OCI-LY7 (cell line): ENCODE measurements around the gene CDK14. TPM values are rescaled to one million over a fixed set of nuclear protein-coding genes. Genes with fewer than 3 reads are reported as not detected.
"Not testable (repeated sequence)": the region's sequence is repeated elsewhere in the genome, so short reads cannot be mapped to it uniquely, and the experiment has no call there.

Experiments
- BruUV-seq: library from RNA; stranded (reverse); fragments of 400-500 nt; replicated peaks from 2 replicates; lab custom pipeline; 2021; lab: Mats Ljungman, UMichigan
- CTCF ChIA-PET: fragments of 300-600 bp; sonication (Branson Sonifier 250); formaldehyde crosslinking; loops from one replicate; lab custom pipeline; 2022; ENCODE audit warnings: antibody characterized with exemption; ENCODE audit not compliant: unreplicated experiment; lab: Charles Lee
- POLR2A ChIA-PET: fragments of 300-600 bp; sonication (Branson Sonifier 250); formaldehyde crosslinking; loops from one replicate; lab custom pipeline; 2022; ENCODE audit warnings: antibody characterized with exemption; lab: Charles Lee
- DNase-seq: peaks from one replicate; pipeline ENCODE4 v3.0.0-alpha.2; 2015; ENCODE audit warnings: low spot score
- H2AFZ ChIP-seq: fragments of 200-600 bp; sonication (generic), shearing (Covaris generic); 2 replicates; pipeline ENCODE4 v1.6.1; 2014; ENCODE audit warnings: mild to moderate bottlenecking, antibody characterized with exemption, low read length, moderate library complexity
- H3K27ac ChIP-seq: fragments of 200-600 bp; sonication (generic); 2 replicates; pipeline ENCODE4 v1.5.1; 2014; ENCODE audit warnings: mixed run types, low read depth, mild to moderate bottlenecking, moderate library complexity, low read length, inconsistent platforms; ENCODE audit not compliant: poor library complexity, severe bottlenecking
- H3K36me3 ChIP-seq: fragments of 200-600 bp; sonication (generic); 2 replicates; pipeline ENCODE4 v1.6.1; 2014; ENCODE audit warnings: mild to moderate bottlenecking, antibody characterized with exemption, low read length, moderate library complexity, mixed read lengths; ENCODE audit not compliant: insufficient read depth
- H3K4me1 ChIP-seq: fragments of 200-600 bp; sonication (generic); 2 replicates; pipeline ENCODE4 v1.5.1; 2014; ENCODE audit warnings: mild to moderate bottlenecking, low read length; ENCODE audit not compliant: insufficient read depth, poor library complexity, severe bottlenecking
- H3K4me2 ChIP-seq: fragments of 200-600 bp; sonication (generic); 2 replicates; pipeline ENCODE4 v1.6.1; 2014; ENCODE audit warnings: mild to moderate bottlenecking, low read length
- H3K4me3 ChIP-seq: fragments of 200-600 bp; sonication (generic); 2 replicates; pipeline ENCODE4 v1.5.1; 2014; ENCODE audit warnings: mild to moderate bottlenecking, low read depth, low read length; ENCODE audit not compliant: poor library complexity, severe bottlenecking
- H3K79me2 ChIP-seq: fragments of 200-600 bp; sonication (generic); 2 replicates; pipeline ENCODE4 v1.6.1; 2016; ENCODE audit warnings: low read depth, mild to moderate bottlenecking, low read length, moderate library complexity, mixed read lengths; ENCODE audit not compliant: insufficient read depth
- H3K9me2 ChIP-seq: fragments of 200-600 bp; sonication (generic); 2 replicates; pipeline ENCODE4 v1.6.1; 2016; ENCODE audit warnings: mild to moderate bottlenecking, low read length, mixed read lengths; ENCODE audit not compliant: insufficient read depth
- H3K9me3 ChIP-seq: fragments of 200-600 bp; sonication (generic); 2 replicates; pipeline ENCODE4 v1.6.1; 2014; ENCODE audit warnings: mild to moderate bottlenecking, mixed run types, low read length, mixed read lengths
- H4K20me1 ChIP-seq: fragments of 200-600 bp; sonication (generic); 2 replicates; pipeline ENCODE4 v1.6.1; 2014; ENCODE audit warnings: mild to moderate bottlenecking, antibody characterized with exemption, low read length, moderate library complexity, mixed read lengths; ENCODE audit not compliant: insufficient read depth
- EZH2phosphoT487 ChIP-seq: fragments of 200-600 bp; sonication (generic); IDR thresholded peaks from 2 replicates; pipeline ENCODE4 v1.6.1; 2018; ENCODE audit warnings: low read depth, borderline replicate concordance, mild to moderate bottlenecking, mixed run types, antibody characterized with exemption, low read length, moderate library complexity, mixed read lengths
- intact Hi-C: fragments of 100-400 bp; cut with micrococcal nuclease; formaldehyde crosslinking; loops from one replicate; pipeline ENCODE4 v1.10.0; 2022; ENCODE audit not compliant: unreplicated experiment
- total RNA-seq, 2 experiments: library from RNA; depleted of rRNA in 1 of 2; stranded (reverse); fragments of >200 nt in 1 of 2; shearing (Covaris generic) in 1 of 2; gene quantifications; 2 replicates each; pipeline ENCODE4 v1.2.3, GENCODE V29; 2014 to 2022
- TF ChIP-seq, protein P1 (sequence below): fragments of 200-600 bp; sonication (generic); conservative IDR thresholded peaks from 2 replicates; pipeline ENCODE4 v1.5.1; 2014; ENCODE audit warnings: mild to moderate bottlenecking, antibody characterized with exemption, low read length, moderate library complexity, mixed read lengths

Gene CDK14
- total RNA-seq, 2 experiments from 2014 or later: 90.7 to 111 TPM

DNA sequence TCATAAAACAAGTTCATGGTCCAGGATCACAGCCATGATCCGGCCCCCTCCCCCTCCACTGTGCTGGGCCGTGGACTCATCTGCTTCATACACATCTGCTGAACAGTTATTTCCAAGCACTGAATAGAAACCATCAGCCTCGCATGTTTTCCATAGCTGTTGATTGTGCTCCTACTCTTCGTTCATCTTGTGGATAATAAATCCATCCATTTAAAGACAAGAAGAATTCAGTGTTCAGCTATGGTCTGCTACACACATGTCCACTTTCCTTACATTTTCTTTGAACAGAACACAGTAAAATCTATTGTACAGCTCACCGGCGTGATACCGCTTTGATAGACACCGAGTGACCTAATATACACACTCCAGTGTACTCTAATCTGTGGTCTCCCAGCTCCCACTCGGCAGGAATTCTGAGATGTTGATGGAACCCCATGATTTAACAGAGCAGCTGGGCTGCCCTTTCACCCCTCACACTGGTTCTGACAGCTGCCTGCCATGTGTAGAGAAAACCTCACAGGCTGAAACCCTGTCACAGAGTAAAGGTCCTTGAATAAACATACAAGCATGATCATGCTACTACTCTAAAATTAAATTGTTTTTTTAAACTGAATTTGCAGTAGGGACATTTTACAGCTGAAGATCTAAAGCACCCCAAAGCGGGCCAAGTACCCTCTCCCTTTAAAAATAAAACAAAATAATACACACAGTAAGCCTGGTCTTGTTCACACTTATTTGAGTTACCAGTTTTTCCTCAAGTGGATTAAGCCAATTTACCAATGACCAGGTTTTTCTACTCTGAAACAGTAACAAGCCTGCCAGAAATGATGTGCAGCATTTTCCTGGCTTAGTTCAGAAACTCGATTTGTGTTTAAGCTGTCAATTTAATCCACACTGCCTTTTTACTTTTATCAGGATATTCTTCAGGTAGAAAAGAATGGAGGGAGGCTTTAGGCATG, 573.0 kb downstream of the CDK14 start:
- no peaks in the 10 kb centered on the region for H3K9me2 ChIP-seq
- no peak overlapping the region for H2AFZ ChIP-seq
- H3K36me3 ChIP-seq: no peaks in the 10 kb centered on the region
- BruUV-seq: no TSS peak
- ChIA-PET POLR2A (interaction anchor here (0.6 to 1.2 kb wide), 2 partner anchors 15 to 1870 kb away, joined by 3 to 6 read pairs; no protein-coding TSS in a partner anchor), CTCF (no interaction called here)
- DNase-seq: no peak
- no peak for TF ChIP-seq EZH2phosphoT487
- TF ChIP-seq, protein P1, sequence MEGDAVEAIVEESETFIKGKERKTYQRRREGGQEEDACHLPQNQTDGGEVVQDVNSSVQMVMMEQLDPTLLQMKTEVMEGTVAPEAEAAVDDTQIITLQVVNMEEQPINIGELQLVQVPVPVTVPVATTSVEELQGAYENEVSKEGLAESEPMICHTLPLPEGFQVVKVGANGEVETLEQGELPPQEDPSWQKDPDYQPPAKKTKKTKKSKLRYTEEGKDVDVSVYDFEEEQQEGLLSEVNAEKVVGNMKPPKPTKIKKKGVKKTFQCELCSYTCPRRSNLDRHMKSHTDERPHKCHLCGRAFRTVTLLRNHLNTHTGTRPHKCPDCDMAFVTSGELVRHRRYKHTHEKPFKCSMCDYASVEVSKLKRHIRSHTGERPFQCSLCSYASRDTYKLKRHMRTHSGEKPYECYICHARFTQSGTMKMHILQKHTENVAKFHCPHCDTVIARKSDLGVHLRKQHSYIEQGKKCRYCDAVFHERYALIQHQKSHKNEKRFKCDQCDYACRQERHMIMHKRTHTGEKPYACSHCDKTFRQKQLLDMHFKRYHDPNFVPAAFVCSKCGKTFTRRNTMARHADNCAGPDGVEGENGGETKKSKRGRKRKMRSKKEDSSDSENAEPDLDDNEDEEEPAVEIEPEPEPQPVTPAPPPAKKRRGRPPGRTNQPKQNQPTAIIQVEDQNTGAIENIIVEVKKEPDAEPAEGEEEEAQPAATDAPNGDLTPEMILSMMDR: no peak
- H4K20me1 ChIP-seq: no peaks in the 10 kb centered on the region
- H3K9me3 ChIP-seq: no peaks in the 10 kb centered on the region
- H3K4me1 ChIP-seq: peaks cover 15% of the 10 kb centered on the region
- H3K27ac ChIP-seq: no peak overlapping the region
- no peak overlapping the region for H3K4me2 ChIP-seq
- H3K79me2 ChIP-seq: no peaks in the 10 kb centered on the region
- intact Hi-C loops: no loop called here
- H3K4me3 ChIP-seq: no peak overlapping the region

DNA sequence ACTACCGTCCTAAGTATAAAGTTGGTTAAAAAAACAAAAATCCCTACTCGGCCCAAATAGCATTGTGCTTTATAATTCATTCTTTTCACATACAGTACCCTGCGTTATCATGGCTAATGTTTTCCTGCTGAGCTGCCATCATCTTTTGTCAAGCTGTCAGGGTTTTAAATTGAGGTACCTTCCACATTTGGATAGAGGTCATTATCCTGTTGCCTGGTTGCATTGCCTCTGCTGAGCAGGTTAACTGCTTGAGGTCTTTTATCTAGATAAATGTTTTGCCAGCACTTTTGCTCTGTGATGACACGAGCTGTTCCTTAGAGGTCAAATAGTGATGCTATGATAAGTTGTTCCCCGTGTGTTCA, 573.7 kb downstream of the CDK14 start:
- ChIA-PET CTCF (no interaction called here), POLR2A (interaction anchor here (0.7 to 1.0 kb wide), 3 partner anchors 10 to 144 kb away, joined by 3 to 4 read pairs (median 4); no protein-coding TSS in a partner anchor)
- no peak overlapping the region for H3K4me3 ChIP-seq
- H4K20me1 ChIP-seq: no peaks in the 10 kb centered on the region
- H3K9me2 ChIP-seq: no peaks in the 10 kb centered on the region
- H2AFZ ChIP-seq: no peak overlapping the region
- H3K79me2 ChIP-seq: no peaks in the 10 kb centered on the region
- DNase-seq: no peak
- peaks cover 11% of the 10 kb centered on the region for H3K4me1 ChIP-seq
- intact Hi-C loops: no loop called here
- BruUV-seq: no TSS peak
- H3K36me3 ChIP-seq: no peaks in the 10 kb centered on the region
- TF ChIP-seq, protein P1: no peak
- TF ChIP-seq EZH2phosphoT487: no peak
- H3K27ac ChIP-seq: no peak overlapping the region
- no peak overlapping the region for H3K4me2 ChIP-seq
- H3K9me3 ChIP-seq: no peaks in the 10 kb centered on the region

DNA sequence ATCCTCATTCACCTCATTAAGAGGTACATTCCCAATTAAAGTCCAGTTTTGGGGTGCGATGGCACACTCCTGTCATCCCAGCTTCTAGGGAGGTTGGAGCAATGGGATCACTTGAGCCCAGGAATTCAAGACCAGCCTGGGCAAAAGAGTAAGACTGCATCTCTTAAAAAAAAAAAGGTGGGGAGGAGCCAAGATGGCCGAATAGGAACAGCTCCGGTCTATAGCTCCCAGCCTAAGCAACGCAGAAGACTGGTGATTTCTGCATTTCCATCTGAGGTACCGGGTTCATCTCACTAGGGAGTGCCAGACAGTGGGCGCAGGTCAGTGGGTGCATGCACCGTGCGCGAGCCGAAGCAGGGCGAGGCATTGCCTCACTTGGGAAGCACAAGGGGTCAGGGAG, 577.1 kb downstream of the CDK14 start:
- H2AFZ ChIP-seq, H3K9me2 ChIP-seq, H3K4me2 ChIP-seq, H3K36me3 ChIP-seq, intact Hi-C loops, H3K9me3 ChIP-seq, BruUV-seq, CTCF ChIA-PET, H3K4me3 ChIP-seq, H3K4me1 ChIP-seq, H4K20me1 ChIP-seq, H3K79me2 ChIP-seq, H3K27ac ChIP-seq, POLR2A ChIA-PET, DNase-seq: not testable (repeated sequence)
